Measurements from ENCODE around the gene CNTN6. TPM values are rescaled to one million over a fixed set of nuclear protein-coding genes. Genes with fewer than 3 reads are reported as not detected.
A peak's percentile ranks its signal among the peaks of the same experiment; 100 is the strongest.

Gene CNTN6
- total and polyA plus RNA-seq, 2 donors (not counting 1 experiment from before 2014, with no cell fraction given): not detected

DNA sequence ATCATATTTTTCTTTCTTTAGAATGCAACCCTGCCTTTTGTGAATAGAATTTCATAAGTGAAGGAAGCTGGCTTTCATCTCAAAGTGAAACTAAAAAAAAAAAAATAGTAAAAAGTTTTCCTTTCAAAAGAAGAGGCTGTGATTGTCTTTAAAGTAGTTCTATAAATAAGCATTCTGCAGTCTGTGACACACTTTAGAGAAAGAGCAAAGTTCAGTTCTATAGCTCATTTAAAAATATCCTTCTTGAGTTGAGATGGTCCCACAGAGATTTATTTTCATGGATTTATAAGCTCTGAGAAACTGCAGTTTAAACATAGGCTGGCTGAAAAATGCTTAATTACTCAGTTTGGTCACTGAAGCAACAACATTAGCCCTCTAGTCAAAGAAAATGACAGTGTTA, 36.1 kb upstream of the CNTN6 start:
- no peak for DNase-seq (ENCODE audit: low read depth in 2 of 2)
- H3K4me2 ChIP-seq (ENCODE audit: extremely low read depth, insufficient read depth, low read length): no peak overlapping the region

DNA sequence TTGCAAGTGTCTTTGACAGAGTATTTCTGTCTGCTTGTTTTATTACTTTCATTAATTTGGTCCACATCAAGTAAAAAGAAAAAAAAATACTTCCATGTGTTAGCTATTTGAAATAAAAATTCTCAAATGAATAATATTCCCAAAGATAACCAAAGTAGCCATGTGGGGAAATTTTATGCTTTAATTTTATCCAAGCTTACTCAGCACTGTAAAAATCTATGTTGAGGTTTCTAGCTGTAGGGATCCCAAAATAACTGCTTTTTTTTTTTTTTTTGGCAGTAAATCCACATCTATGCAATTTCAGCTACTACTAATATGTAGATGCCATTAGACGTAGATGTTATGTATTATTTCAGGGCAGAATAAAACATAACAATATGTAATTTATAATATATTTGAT, 35.4 kb upstream of the CNTN6 start:
- H3K27ac ChIP-seq (ENCODE audit: insufficient read depth, low read length): no peak overlapping the region
- H3K79me2 ChIP-seq (ENCODE audit: control insufficient read depth, insufficient read depth, low read length): no peaks in the 10 kb centered on the region
- no peaks in the 10 kb centered on the region for H3K9me3 ChIP-seq (ENCODE audit: control insufficient read depth, insufficient read depth, low read depth, low read length)
- no peaks in the 10 kb centered on the region for H4K20me1 ChIP-seq (ENCODE audit: control insufficient read depth, extremely low read depth, insufficient read depth, low read length)
- no peaks in the 10 kb centered on the region for H3K27me3 ChIP-seq (ENCODE audit: control insufficient read depth, insufficient read depth, low read length)
- no peak for DNase-seq (ENCODE audit: low read depth in 2 of 2)
- H3K36me3 ChIP-seq (ENCODE audit: control insufficient read depth, insufficient read depth, low read length): no peaks in the 10 kb centered on the region
- TF ChIP-seq, protein P1, sequence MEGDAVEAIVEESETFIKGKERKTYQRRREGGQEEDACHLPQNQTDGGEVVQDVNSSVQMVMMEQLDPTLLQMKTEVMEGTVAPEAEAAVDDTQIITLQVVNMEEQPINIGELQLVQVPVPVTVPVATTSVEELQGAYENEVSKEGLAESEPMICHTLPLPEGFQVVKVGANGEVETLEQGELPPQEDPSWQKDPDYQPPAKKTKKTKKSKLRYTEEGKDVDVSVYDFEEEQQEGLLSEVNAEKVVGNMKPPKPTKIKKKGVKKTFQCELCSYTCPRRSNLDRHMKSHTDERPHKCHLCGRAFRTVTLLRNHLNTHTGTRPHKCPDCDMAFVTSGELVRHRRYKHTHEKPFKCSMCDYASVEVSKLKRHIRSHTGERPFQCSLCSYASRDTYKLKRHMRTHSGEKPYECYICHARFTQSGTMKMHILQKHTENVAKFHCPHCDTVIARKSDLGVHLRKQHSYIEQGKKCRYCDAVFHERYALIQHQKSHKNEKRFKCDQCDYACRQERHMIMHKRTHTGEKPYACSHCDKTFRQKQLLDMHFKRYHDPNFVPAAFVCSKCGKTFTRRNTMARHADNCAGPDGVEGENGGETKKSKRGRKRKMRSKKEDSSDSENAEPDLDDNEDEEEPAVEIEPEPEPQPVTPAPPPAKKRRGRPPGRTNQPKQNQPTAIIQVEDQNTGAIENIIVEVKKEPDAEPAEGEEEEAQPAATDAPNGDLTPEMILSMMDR (conservative IDR thresholded peaks at IDR 0.05 in 1 of 2, IDR thresholded peaks at IDR 0.05 in 1 of 2; ENCODE audit: low read depth in 1 of 2, low read length in 2 of 2): no peak
- no peak for TF ChIP-seq EZH2 (IDR thresholded peaks at IDR 0.05; ENCODE audit: low read length, missing control alignments)
- no peaks in the 10 kb centered on the region for H3K4me1 ChIP-seq (ENCODE audit: control insufficient read depth, extremely low read depth, insufficient read depth, low read length)
- no peak overlapping the region for H2AFZ ChIP-seq (ENCODE audit: low read length)
- no peak overlapping the region for H3K4me3 ChIP-seq (replicated peaks in 1 of 4; ENCODE audit: control extremely low read depth in 1 of 4, insufficient read depth in 1 of 4, low read depth in 3 of 4, low read length in 4 of 4)
- no peak overlapping the region for H3K4me2 ChIP-seq (ENCODE audit: extremely low read depth, insufficient read depth, low read length)
- H3K9ac ChIP-seq (ENCODE audit: insufficient read depth, low read length): no peak overlapping the region

More for the DNA sequence above, 36.1 kb upstream of the CNTN6 start:
- TF ChIP-seq, protein P1 (conservative IDR thresholded peaks at IDR 0.05 in 1 of 2, IDR thresholded peaks at IDR 0.05 in 1 of 2; ENCODE audit: low read depth in 1 of 2, low read length in 2 of 2): no peak
- no peak for TF ChIP-seq EZH2 (IDR thresholded peaks at IDR 0.05; ENCODE audit: low read length, missing control alignments)
- no peaks in the 10 kb centered on the region for H3K9me3 ChIP-seq (ENCODE audit: control insufficient read depth, insufficient read depth, low read depth, low read length)
- no peak overlapping the region for H3K9ac ChIP-seq (ENCODE audit: insufficient read depth, low read length)
- no peaks in the 10 kb centered on the region for H4K20me1 ChIP-seq (ENCODE audit: control insufficient read depth, extremely low read depth, insufficient read depth, low read length)
- no peak overlapping the region for H3K27ac ChIP-seq (ENCODE audit: insufficient read depth, low read length)
- no peaks in the 10 kb centered on the region for H3K27me3 ChIP-seq (ENCODE audit: control insufficient read depth, insufficient read depth, low read length)
- H3K4me3 ChIP-seq (replicated peaks in 1 of 4; ENCODE audit: control extremely low read depth in 1 of 4, insufficient read depth in 1 of 4, low read depth in 3 of 4, low read length in 4 of 4): peak overlapping the region in 1 of 4 experiments; percentile 17
- H3K36me3 ChIP-seq (ENCODE audit: control insufficient read depth, insufficient read depth, low read length): no peaks in the 10 kb centered on the region
- no peaks in the 10 kb centered on the region for H3K79me2 ChIP-seq (ENCODE audit: control insufficient read depth, insufficient read depth, low read length)
- no peak overlapping the region for H2AFZ ChIP-seq (ENCODE audit: low read length)
- no peaks in the 10 kb centered on the region for H3K4me1 ChIP-seq (ENCODE audit: control insufficient read depth, extremely low read depth, insufficient read depth, low read length)

DNA sequence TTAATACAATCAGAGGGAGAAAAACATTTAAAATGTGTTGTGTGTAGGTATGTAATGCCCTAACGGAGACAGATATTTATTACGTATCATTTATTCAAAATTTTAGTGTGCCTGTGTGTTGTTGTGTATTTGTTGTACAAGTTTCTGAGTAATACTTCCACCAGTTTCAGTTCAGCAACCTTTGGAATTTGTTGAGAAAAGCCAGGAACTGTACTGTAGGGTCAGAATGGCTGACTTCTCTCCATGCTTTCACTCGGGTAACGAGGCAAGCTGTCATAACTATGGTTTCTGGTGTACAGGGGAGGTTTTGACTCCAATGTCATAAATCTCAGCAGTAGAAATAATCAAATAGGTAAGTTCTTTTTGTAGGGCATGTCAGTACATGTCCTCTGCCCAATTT, 23.8 kb upstream of the CNTN6 start:
- DNase-seq (ENCODE audit: low read depth in 2 of 2): no peak
- Histone ChIP-seq H3K27ac (ENCODE audit: insufficient read depth, low read length) (no peak overlapping the region), H3K9ac (ENCODE audit: insufficient read depth, low read length) (no peak overlapping the region), H4K20me1 (ENCODE audit: control insufficient read depth, extremely low read depth, insufficient read depth, low read length) (no peaks in the 10 kb centered on the region), H3K36me3 (ENCODE audit: control insufficient read depth, insufficient read depth, low read length) (no peaks in the 10 kb centered on the region), H3K9me3 (ENCODE audit: control insufficient read depth, insufficient read depth, low read depth, low read length) (no peaks in the 10 kb centered on the region), H3K4me2 (ENCODE audit: extremely low read depth, insufficient read depth, low read length) (no peak overlapping the region), H3K79me2 (ENCODE audit: control insufficient read depth, insufficient read depth, low read length) (no peaks in the 10 kb centered on the region), H3K27me3 (ENCODE audit: control insufficient read depth, insufficient read depth, low read length) (no peaks in the 10 kb centered on the region), H3K4me3 (replicated peaks in 1 of 4; ENCODE audit: control extremely low read depth in 1 of 4, insufficient read depth in 1 of 4, low read depth in 3 of 4, low read length in 4 of 4) (no peak overlapping the region), H3K4me1 (ENCODE audit: control insufficient read depth, extremely low read depth, insufficient read depth, low read length) (no peaks in the 10 kb centered on the region), H2AFZ (ENCODE audit: low read length) (no peak overlapping the region)
- no peak for TF ChIP-seq EZH2 (IDR thresholded peaks at IDR 0.05; ENCODE audit: low read length, missing control alignments)
- TF ChIP-seq, protein P1 (conservative IDR thresholded peaks at IDR 0.05 in 1 of 2, IDR thresholded peaks at IDR 0.05 in 1 of 2; ENCODE audit: low read depth in 1 of 2, low read length in 2 of 2): no peak
